NCI-H2227 treated with DMSO at 0.1 percent for 48 hours (cell line): Measurements from ENCODE around the gene KRT79.
"Not testable (repeated sequence)": the region's sequence is repeated elsewhere in the genome, so short reads cannot be mapped to it uniquely, and the experiment has no call there.

ENCODE experiments used
- DNase-seq: peaks from one replicate; lab custom pipeline; 2025; lab: John Stamatoyannopoulos, UW

The KRT79 gene

DNA sequence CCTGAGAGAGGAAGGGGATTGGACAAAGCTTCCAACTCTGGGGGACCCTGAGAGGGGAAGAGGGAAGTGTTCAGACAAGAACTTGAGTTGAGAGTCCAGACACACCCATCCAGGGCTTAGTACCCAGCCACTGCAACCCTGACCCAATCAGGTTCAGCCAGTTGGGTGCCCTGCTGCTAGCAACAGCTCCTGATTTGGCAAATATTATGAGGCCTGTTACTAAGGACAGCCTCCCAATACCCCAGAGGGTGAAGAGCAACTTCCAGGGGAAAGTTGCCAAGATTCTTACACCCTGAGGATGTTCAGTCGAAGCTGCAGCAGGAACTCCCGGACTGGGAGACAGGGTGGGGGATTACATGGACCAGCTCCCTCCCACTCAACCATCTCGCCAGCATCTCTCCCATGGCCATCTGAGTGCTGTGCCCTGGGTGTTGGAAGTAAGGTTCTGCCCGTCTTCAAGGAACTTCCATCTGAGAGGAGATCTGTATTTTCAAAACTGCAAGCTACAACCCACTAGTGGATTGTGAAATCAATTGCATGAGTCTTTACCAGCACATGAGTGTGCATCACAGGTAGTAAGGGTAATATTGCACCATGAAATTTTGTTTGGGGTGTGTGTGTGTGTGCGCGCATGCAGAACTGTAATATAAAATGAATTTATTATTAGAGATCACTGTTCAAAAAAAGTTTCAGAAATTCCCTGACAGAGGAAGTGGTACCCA, 26.2 kb upstream of the KRT79 start:
- no peak for DNase-seq

DNA sequence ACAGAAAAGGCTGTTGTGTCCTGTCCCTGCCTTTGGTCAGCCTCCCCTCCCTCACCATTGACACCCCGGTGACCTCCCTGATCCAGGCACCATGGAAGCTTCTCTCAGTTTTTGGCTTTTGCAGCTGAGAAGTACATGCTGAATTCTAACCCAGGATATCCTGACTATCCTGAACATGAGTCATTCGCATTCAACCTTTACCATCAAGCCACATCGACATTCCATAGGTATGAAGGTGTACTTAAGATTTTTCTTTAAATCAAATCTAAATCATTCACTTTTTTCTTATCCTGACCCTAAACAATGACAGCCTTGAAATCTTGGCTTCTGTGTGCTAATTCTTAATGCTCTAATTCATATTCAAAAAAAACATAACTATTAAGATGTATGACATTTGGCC, 23.4 kb upstream of the KRT79 start:
- no peak for DNase-seq

DNA sequence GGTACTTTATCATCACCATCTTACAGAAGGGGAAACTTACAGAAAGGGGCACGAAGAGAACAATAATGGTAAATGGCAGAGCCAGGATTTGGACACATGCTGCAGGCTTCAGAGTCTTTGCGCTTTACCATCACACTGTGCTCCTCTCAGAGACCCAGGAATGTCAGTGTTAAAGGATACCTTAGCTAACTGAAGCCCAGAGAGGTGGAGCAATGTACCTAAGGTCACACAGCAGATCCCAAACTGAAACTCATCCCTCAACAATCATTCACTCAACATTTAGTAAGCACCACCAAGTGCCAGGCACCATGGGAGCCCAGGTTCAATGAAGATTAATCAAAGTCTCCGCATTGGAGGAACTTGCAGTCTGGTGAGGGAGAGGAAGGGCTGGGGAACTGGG, 22.7 kb upstream of the KRT79 start:
- DNase-seq: no peak

DNA sequence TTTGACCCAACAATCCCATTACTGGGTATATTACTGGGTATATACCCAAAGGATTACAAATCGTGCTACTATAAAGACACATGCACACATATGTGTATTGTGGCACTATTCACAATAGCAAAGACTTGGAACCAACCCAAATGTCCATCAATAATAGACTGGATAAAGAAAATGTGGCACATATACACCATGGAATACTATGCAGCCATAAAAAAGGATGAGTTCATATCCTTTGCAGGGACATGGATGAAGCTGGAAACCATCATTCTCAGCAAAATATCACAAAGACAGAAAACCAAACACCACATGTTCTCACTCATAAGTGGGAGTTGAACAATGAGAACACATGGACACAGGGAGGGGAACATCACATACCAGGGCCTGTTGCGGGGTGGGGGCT, 22.0 kb upstream of the KRT79 start:
- not testable (repeated sequence) for DNase-seq

DNA sequence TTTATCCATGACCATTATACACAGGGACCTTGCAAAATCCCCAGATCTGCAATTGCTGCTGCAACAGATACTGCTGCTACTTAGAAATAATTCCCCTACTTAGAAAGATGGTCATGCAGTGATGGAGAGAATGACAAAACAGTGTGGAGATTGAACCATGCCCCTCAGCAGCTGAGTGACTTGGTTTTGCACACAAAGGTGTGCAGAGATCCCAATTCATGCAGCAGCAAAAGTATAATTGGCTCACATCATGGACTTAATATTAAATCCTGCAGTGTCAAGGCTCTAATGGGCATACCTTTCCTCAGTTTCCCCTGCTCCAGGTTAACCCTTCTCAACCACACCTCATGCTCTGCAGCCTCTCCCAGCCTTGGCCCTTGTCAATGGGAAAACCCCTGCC, 17.7 kb upstream of the KRT79 start:
- no peak for DNase-seq

DNA sequence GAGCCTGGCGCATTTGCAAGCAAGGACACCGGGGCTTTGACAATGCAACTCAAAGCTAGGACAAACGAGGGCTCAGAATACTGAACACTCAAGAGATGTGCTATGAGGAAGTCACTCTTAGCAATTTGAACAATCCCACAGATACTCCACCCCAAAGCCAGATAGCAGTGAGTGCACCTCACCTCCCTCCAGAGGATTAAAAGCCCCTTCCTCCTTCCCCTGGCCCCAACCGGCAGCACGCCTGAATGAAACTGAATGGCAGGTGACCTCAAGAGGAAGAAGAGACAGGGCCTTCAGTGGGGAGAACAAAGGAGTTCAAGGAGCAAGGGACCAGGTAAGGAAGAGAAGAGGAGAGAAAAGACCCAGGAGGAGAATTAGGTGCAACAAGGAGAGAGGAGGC, 16.6 kb upstream of the KRT79 start:
- no peak for DNase-seq

DNA sequence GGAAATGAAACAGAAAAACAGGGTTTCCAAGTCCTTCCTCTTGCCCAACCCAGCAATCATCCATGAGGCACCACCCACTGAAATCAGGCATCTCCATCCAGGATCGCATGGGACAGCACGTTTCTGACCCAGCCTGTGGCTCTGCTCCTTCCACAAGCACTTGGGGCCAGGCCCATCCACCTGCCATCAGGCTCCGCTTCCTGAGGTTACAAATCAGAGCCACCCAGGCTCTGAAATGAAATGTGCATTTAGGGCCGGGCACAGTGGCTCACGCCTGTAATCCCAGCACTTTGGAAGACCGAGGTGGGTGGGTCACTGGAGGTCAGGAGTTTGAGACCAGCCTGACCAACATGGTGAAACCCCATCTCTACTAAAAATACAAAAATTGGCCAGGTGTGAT, 15.4 kb upstream of the KRT79 start:
- DNase-seq: no peak

DNA sequence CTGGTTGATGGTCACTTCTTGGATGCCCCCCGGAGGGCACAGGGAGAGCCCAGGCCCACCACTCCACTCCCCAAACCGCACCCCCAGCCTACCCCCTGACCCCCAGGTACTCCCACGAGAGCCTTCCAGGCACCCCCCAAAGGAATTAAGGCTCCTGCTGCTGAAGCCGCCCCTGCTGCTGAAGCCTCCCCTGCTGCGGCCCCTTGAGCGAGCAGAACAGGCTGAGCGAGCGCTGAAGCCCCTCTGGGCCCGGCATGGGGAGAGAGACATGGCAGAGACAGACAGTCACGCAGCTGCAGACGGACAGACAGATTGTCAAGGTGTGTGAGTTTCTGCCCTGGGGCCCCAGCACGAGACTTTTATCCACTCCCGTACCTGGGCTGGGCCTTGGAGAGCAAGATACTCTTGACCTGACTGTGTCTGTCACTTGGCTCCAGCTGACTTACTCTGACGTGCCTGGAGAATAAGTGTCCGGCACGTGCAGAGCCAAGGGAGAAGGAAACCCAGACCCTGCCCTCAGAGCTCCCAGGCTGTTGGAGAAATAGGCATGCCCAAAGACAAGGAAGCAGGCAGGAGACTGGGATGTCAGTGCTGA, 14.6 kb upstream of the KRT79 start, which contains the start of gene KRT78:
Gene KRT78 (minus strand): TSS at position 334 of the 595 bp plus-strand sequence. CDS start 64 bp downstream, at position 270.
- DNase-seq: no peak

DNA sequence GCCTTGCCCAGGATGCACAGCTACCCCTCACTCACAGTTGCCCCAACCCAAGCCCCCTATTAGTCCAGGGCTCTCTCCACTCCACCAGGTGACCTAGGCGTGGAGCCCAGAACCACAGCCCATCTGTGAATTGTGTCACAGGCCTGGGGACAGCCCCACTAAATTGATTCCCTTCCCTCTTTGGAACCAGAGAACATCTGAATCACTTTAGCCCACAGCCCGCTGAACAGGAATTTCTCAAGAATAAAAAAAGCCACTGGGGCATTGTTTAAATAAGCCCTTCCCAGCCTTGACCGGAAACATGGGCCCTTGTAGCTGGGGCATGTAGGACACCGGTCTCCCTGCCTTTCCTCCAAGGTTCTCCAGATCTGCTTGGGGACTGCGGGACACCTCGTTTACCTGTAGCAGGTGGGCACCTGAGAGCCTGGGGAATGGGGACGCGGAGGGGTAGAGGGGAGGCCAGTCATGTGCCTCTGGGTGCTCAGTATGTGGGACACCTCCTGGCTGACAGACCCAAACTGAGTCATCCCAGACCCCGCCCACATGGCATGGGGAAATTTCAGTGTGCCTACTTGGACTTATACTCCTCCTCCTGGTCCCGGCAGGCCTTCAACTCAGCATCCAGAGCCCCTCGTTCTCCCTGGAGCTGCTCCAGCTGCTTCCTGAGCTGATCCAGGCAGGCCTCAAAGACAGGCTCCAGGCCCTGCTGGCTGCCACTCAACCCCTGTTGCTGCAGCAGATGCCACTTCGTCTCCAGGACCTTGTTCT, 13.4 kb upstream of the KRT79 start:
- no peak for DNase-seq

DNA sequence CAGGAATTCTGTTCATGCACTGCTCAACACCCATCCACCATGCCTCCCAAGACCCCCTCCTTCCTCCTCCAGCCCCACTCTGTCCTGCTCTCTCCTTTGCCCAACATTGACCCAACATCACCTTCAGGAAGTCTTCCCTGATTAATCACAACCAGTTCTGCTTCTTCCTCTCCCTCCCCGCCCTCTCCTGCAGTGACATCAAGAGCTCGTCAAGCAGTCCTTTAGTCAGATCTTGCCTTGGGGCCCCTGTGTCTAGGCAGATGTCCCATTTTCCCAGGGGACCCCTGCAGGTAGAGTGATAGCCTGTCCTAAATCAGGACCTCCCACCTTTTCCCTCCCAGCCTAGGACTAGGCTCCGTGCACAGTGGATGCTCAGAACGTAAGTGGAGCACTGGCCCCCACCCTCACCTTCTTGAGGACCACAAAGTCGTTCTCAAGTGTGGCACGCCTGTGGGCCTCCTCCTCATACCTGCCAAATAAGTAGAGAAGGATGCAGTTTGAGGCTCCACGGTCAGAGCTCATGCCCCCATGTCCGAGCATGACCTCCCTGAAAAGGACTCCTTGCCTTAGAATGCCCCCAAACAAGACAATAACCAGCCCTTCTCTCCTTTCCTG, 12.4 kb upstream of the KRT79 start:
- no peak for DNase-seq

DNA sequence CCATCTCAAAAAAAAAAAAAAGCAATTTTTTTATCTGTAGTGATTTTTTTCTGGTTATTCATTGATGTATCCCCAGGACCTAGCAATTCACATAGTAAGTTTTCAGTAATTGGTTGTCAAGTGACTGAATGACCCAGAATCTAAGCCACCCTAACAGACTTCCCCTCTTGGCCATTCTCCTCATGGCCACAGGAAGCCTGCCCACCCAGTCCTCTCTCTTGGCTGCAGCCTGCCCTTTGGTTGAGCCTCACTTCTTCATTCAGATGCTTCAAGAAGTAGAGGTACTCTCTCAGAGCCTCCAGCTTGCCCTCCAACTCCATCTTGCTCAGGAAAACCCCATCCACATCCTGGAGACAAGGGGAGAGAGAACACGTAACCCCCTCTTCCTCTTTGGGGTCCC, 11.8 kb upstream of the KRT79 start:
- DNase-seq: no peak

DNA sequence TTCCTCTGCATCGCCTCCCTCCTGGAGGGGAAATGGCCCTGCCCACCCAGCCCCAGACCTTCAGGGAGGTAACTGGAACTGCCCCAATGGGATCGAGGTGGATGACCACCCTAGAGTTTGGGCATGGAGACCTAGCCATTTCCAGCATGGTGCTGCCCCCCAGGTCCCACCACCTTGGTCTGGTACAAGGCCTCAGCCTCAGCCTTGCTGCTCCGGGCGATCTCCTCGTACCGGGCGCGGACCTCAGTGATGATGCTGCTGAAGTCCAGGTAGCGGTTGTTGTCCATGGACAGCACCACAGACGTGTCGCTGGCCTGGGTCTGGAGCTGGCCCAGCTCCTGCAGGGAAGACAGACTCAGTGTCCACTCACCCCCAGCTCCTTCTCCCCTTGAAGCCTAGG, 10.3 kb upstream of the KRT79 start:
- no peak for DNase-seq

DNA sequence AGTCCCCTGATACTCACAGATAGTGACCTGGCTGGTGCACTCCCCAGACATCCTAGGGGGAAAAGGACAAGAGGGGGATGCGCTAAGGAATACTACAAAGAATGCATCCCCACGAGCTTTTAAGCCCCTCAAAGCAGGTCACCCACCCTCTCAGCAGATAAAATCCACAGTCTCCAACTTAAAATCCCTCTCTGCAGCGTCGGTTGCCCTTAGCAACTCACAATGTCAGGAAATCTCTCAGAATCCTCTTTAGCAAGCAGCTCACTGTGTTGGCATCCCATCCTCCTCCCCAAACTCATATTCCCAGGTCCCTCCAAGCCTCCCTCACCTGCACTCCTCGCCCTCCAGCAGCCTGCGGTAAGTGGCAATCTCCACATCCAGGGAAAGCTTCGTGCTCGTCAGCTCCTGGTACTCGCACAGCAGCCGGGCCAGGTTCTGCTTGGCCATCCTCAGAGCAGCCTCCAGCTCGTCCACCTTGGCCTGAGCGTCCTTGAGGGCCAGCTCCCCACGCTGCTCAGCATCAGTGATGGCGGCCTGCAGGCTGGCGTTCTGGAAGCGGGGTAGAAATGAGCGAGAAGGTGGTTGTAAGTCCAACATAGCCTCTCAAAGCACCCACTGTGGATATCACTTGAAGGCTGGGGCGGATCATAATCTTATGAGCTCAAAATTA, 5.5 kb upstream of the KRT79 start:
- DNase-seq: no peak

DNA sequence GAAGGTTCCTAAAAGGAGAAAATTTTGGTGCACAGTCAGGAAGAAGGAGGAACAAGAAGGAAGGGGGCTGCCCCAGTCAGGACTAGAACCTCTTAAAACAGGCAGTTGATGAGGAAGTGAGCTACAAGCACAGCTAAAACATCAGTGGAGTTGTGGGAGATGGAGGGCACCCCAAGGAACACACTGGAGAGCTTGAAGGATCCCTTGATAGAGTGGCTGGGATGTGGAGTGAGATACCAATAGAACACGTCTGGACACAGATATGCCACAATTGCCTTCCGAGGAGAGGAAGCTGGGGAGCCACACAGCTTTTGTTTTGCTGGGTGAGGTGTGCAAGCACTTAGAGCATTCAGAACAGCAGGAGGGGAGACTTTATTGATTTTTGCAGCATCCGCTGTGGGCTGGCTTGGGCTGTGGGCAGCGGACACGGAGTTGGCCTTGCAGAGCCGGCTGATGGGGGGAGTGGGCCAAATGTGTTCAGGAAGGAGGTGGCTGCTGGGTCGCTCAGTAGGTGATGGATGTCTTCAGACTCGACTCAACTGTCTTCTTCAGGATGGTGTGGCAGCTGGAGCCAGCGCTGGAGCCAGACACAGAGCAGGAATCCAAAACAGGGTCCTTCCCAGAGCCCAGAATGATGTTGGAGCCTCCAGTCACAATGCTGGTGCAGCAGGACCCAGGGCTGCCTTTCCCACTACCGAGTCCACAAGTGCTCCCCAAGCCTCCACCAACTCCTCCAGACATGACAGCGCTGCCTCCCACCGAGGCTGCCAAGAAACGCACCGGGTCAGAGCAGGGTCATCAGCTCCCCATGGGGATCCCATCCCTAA, 4.7 kb upstream of the KRT79 start:
- peak; percentile 18 for DNase-seq

DNA sequence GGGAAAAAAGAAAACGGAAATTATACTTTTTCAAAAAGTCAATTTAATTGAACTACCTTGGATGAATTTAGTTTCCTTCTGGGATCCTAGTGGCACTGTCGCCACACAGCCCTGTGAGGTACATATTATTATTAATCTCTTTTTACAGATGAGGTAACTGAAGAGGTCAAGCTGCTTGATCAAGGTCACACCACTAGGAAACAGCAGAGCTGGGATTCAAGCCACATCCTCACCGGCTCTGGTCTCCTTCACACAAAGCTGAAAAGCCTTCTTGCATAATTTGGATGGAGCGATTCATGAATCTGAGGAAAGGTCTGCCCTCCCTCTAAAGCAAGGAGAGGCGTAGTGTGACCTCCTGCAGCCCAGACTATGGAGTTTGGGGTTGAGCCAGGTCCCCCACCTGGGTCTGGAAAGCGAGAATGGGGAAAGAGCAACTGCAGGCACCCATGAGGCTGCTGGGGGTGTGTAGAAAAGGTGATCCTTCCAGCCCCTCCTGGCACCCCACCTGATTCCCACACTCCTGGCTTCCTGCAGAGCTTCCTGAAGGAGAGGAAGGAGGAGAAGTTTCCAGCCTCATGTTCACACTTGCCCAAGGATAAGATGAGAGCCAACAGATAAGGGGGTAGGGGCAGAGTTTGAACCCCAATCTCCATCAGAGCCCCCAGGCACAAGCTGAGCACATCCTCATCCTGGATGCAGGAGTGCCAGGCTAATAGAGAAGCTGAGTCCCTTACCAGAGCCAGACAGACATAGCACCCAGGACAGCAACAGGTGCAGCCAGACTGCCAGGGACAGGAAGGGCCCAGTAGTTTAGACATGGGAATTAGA, 3.9 kb upstream of the KRT79 start:
- no peak for DNase-seq

DNA sequence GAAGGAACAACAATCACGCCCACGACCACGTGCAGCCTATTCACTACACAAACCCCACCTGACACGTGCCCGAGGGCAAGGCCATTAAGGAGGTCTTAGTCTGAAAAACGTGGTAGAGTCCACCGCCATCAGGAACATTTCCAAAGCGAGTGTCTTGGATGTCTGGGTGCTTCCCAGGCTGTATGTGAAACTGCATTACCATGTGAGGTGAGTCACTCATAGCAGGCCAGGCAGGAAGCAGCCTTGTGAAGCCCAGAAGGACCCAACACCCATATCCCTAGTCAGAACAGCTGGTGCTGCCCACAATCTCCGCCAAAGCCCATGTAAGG, 3.3 kb upstream of the KRT79 start:
- no peak for DNase-seq

DNA sequence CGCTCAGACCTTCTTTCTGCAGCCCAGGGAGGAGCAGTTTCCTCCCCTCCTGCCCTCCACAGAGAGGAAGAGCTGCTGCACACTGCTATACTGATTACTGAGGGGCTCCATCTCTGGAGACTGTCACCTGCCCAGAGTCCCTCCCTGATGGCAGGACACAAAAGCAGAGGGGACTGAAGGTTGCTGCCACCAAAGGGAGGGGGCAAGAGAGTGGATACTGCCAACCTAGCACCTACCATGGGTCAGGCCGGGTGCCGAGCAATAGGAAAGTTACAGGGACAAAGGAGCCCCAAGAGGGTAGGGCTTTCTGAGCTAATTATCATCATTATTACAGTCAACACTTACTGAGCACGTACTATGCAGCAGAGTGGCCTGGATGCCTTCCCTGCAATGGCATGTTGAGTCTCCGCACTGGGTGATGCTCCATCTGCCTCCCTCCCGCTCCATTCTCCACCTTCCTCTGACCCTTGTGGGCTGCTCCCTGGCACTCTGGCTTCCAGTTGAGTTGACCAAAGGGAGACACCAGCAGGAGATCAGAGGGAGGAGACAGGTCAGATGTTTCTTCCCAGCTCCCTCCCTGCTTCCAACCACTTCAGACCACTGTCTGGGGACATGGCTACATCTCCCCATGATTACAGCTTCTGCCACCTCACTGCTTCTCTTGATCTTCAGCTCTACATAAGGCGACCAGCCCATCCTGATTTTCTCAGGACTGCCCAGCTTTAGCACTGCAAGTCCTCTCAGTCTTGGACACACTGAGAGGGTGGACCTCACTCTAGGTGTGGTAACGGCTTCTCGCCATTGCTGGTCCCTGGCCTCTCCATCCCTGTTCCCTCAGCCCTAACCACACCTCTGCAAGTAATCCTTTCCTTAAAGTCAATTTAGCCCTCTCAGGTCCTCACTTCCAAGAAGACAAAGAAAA, 2.6 kb upstream of the KRT79 start:
- no peak for DNase-seq

DNA sequence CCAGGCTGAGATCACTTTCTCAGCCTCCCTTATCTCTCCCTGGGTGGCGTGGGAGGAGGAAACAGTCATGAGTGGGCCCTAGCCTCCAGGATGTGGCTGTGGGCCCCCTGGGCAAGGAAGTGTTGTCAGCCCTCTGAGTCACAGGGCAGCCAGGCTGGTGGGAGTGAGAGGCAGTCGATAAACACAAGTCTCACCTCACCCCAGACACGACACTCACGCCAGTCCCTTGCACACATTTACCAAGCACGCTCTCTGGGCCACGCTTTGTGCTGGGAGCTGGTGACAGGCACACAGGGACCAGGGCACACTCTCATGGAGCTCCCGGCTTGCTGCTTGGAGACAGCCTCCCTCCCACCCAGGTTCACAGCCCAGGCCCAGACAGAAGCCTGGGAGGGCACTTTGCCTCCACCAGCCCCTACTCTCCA, 1.9 kb upstream of the KRT79 start:
- no peak for DNase-seq

DNA sequence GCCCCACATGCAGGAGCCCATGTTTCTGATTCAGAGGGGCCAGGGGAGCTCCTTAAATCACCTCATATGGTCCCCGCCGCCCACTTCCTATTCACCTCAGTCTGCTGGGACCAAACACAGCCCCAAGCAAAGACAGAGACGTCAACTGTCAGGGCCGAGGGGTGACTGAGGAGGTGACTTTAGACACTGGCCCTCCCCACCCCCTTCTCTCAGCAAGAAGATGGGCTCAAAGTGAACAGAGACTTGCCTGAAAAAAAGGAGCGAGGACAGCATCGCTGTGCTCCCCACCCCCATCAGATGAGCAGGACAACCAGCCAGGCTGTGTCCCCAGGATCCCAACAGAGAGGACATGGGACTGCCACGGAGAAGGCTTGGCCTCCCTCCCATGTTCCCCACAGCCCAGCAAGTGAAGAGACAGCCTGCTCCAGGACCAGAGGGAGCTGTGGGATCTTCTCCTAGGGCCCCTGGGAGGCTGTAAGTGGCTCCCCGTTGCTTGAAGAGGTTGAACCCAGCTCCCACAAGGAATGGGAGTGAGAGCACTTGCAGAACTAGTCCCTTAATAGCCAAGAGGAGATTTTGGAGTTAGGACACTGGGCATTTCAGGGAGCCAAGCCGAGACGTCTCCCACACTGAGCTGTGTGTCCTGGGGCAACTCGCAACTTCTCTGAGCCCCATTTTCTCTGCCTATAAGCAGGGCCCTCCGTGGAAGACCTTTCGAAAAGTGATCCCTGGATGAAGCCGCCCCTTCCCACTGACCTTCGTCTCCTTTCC, 1.3 kb upstream of the KRT79 start:
- no peak for DNase-seq
